Endothelial cell of umbilical vein (primary cell): Measurements from ENCODE around the gene P2RX1. TPM values are rescaled to one million over a fixed set of nuclear protein-coding genes. Genes with fewer than 3 reads are reported as not detected.

ENCODE experiments used
- BruUV-seq: library from RNA; stranded (reverse); fragments of 400-500 nt; replicated peaks from 2 replicates; lab custom pipeline; 2021; lab: Mats Ljungman, UMichigan
- CTCF ChIA-PET: fragments of 300-600, 350-600 bp; sonication (Branson Sonifier 250); formaldehyde crosslinking; loops from one replicate; lab custom pipeline; 2021; ENCODE audit warnings: antibody characterized with exemption, inconsistent platforms; lab: Charles Lee
- POLR2A ChIA-PET: fragments of 300-600, 350-600 bp; sonication (Branson Sonifier 250); formaldehyde crosslinking; loops from one replicate; lab custom pipeline; 2021; ENCODE audit warnings: antibody characterized with exemption, inconsistent platforms; lab: Charles Lee
- DNase-seq: peaks from one replicate; pipeline ENCODE4 v3.0.0-alpha.2; 2011; ENCODE audit warnings: low read depth, low spot score
- FAIRE-seq: peaks from 2 replicates; lab custom pipeline; 2011; peaks lifted over from hg19 to GRCh38; lab: Jason Lieb, UNC
- H2AFZ ChIP-seq: 2 replicates; pipeline ENCODE4 v1.6.0; 2012; ENCODE audit warnings: low read depth, low read length, control low read depth, inconsistent platforms
- H3K27ac ChIP-seq: 2 replicates; pipeline ENCODE4 v1.5.1; 2011; ENCODE audit warnings: low read depth, mild to moderate bottlenecking, control low read depth, low read length, moderate library complexity; ENCODE audit not compliant: insufficient read depth
- H3K27me3 ChIP-seq, 2 experiments: 2 replicates each; pipeline versions ENCODE4 v1.6.0 to v1.6.1; 2011; ENCODE audit warnings: low read length in 2 of 2, mixed read lengths in 1 of 2; ENCODE audit not compliant: control insufficient read depth in 2 of 2, insufficient read depth in 2 of 2
- H3K36me3 ChIP-seq, 2 experiments: 2 replicates in 1 of 2; 3 replicates in 1 of 2; pipeline ENCODE4 v1.5.1; 2011; ENCODE audit warnings: low read length in 2 of 2, mild to moderate bottlenecking in 1 of 2, moderate library complexity in 1 of 2; ENCODE audit not compliant: control insufficient read depth in 2 of 2, insufficient read depth in 2 of 2; ENCODE audit errors: extremely low read depth in 1 of 2
- H3K4me1 ChIP-seq: 3 replicates; pipeline ENCODE4 v1.5.1; 2011; ENCODE audit warnings: mild to moderate bottlenecking, low read length; ENCODE audit not compliant: control insufficient read depth, insufficient read depth; ENCODE audit errors: extremely low read depth
- H3K4me2 ChIP-seq: 2 replicates; pipeline ENCODE4 v1.6.1; 2011; ENCODE audit warnings: low read length, control low read depth, mixed read lengths; ENCODE audit not compliant: insufficient read depth
- H3K4me3 ChIP-seq, 3 experiments: fragments of 200-600 bp in 1 of 3; sonication (generic), shearing (Covaris generic) in 1 of 3; replicated peaks in 1 of 3; 2 replicates each; pipeline ENCODE4 v1.5.1; 2011 to 2016; ENCODE audit warnings: control low read depth in 3 of 3, low read length in 3 of 3, mild to moderate bottlenecking in 2 of 3, inconsistent platforms in 1 of 3, low read depth in 1 of 3, moderate library complexity in 1 of 3; ENCODE audit not compliant: insufficient read depth in 1 of 3
- H3K79me2 ChIP-seq: 2 replicates; pipeline ENCODE4 v1.6.0; 2012; ENCODE audit warnings: low read length, inconsistent platforms; ENCODE audit not compliant: control insufficient read depth, insufficient read depth
- H3K9ac ChIP-seq: replicated peaks from 2 replicates; pipeline ENCODE3; 2011; ENCODE audit warnings: low read length, control low read depth; ENCODE audit not compliant: insufficient read depth; ENCODE audit errors: extremely low read depth
- H3K9me1 ChIP-seq: replicated peaks from 3 replicates; pipeline ENCODE4 v1.6.0; 2011; ENCODE audit warnings: mild to moderate bottlenecking, low read length; ENCODE audit not compliant: control insufficient read depth, insufficient read depth; ENCODE audit errors: extremely low read depth
- H3K9me3 ChIP-seq: replicated peaks from 2 replicates; pipeline ENCODE4 v1.5.1; 2012; ENCODE audit warnings: low read length, inconsistent platforms; ENCODE audit not compliant: control insufficient read depth, insufficient read depth
- H4K20me1 ChIP-seq: replicated peaks from 2 replicates; pipeline ENCODE3; 2011; ENCODE audit warnings: mild to moderate bottlenecking, low read length; ENCODE audit not compliant: control insufficient read depth, insufficient read depth; ENCODE audit errors: extremely low read depth
- CTCF ChIP-seq, 2 donors: IDR thresholded peaks; 1 replicate in 1 of 2; 2 replicates in 1 of 2; pipeline ENCODE4 v1.5.1; 2011; ENCODE audit warnings: low read length in 2 of 2, mild to moderate bottlenecking in 2 of 2, moderate library complexity in 2 of 2, control low read depth in 1 of 2, inconsistent platforms in 1 of 2, low read depth in 1 of 2; ENCODE audit not compliant: insufficient read depth in 1 of 2; ENCODE audit errors: extremely low read depth in 1 of 2
- EZH2 ChIP-seq: IDR thresholded peaks from 2 replicates; pipeline ENCODE4 v1.6.1; 2012; ENCODE audit warnings: borderline replicate concordance, low read depth, mild to moderate bottlenecking, moderate library complexity, low read length, inconsistent platforms; ENCODE audit not compliant: severe bottlenecking
- FOS ChIP-seq: IDR thresholded peaks from 2 replicates; pipeline ENCODE4 v1.6.1; 2011; ENCODE audit warnings: mild to moderate bottlenecking, low read length, moderate library complexity, borderline replicate concordance; ENCODE audit not compliant: insufficient read depth
- GATA2 ChIP-seq: IDR thresholded peaks from 2 replicates; pipeline ENCODE4 v1.7.0; 2011; ENCODE audit warnings: low read depth, mild to moderate bottlenecking, moderate library complexity, mixed read lengths, low read length; ENCODE audit not compliant: insufficient read length, insufficient read depth
- JUN ChIP-seq: IDR thresholded peaks from 2 replicates; pipeline ENCODE4 v1.6.1; 2011; ENCODE audit warnings: borderline replicate concordance, low read depth; ENCODE audit not compliant: insufficient read length, insufficient read depth
- MYC ChIP-seq: IDR thresholded peaks from one replicate; pipeline ENCODE4 v1.6.1; 2011; ENCODE audit warnings: mild to moderate bottlenecking, low read depth, low read length
- POLR2A ChIP-seq: IDR thresholded peaks from 2 replicates; pipeline ENCODE4 v1.6.1; 2012; ENCODE audit warnings: low read depth, mild to moderate bottlenecking, control low read depth, low read length
- POLR2AphosphoS5 ChIP-seq: IDR thresholded peaks from 2 replicates; pipeline ENCODE4 v1.6.1; 2012; ENCODE audit warnings: low read depth, mild to moderate bottlenecking, control low read depth, low read length, moderate library complexity; ENCODE audit not compliant: insufficient read depth
- dilution Hi-C: fragments of 300-500 bp; cut with MboI; formaldehyde crosslinking; loops from one replicate; pipeline ENCODE4 v1.15.0; 2019; ENCODE audit warnings: low sequenced_read_pairs; ENCODE audit not compliant: extremely low pct_ligation_motif_present
- intact Hi-C: fragments of 100-400 bp; cut with micrococcal nuclease; formaldehyde crosslinking; loops from one replicate; pipeline ENCODE4 v1.10.0; 2022
- polyA plus RNA-seq, 4 experiments: library from polyadenylated mRNA; depleted of rRNA in 3 of 4; stranded (reverse) in 3 of 4; unstranded in 1 of 4; fragments of >200 nt; gene quantifications; 2 replicates each; pipeline versions ENCODE4 v1.2.1 to v1.2.3, GENCODE V29; 2011 to 2012; ENCODE audit warnings: missing spikeins in 1 of 4
- total RNA-seq: library from RNA; stranded (reverse); gene quantifications from 2 replicates; pipeline ENCODE4 v1.2.3, GENCODE V29; 2021
- TF ChIP-seq, protein P1 (sequence below): IDR thresholded peaks from 2 replicates; pipeline ENCODE4 v1.6.1; 2011; ENCODE audit not compliant: insufficient read depth, insufficient read length

P2RX1 gene
- total and polyA plus RNA-seq, 2 donors (not counting 3 experiments of a cell fraction or from before 2014, with no cell fraction given) = not detected

DNA sequence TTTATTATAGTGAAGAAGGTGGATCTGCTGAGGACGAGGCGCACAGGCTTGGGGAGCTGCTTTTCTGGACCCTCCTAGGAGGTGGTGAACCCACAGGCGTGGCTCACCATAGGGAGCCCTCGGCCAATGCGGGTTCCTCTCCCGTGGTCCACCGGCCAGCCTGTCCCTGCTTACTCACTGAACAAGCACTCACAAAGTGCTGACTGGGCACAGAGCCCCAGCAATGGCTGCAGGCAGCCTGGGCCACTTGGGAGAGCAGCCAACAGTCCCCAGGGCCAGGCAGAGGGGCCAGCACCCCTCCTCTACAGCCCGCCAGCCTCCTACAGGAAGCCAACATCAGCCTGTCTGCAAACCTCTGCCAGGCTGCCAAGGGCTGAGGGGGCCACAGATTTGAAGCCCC, 51.1 kb downstream of the P2RX1 start:
- H3K36me3 ChIP-seq = peaks cover 0 to 5% of the 10 kb centered on the region in 2 experiments
- DNase-seq (no peak), FAIRE-seq (no peak)
- no peak overlapping the region for H3K4me3 ChIP-seq
- intact Hi-C loops (loop anchor here (2.0 kb wide), 1 partner anchor 28 kb away; the partner anchor contains the start of gene CAMKK1), dilution Hi-C loops (no loop called here)
- TF ChIP-seq POLR2AphosphoS5 (no peak), CTCF (IDR thresholded peaks at IDR 0.05; ENCODE audit: extremely low read depth in 1 of 2, insufficient read depth in 1 of 2, low read depth in 1 of 2, low read length in 2 of 2) (no peak), GATA2 (no peak), EZH2 (no peak), FOS (no peak), JUN (no peak), POLR2A (no peak), MYC (no peak)
- TF ChIP-seq, protein P1, sequence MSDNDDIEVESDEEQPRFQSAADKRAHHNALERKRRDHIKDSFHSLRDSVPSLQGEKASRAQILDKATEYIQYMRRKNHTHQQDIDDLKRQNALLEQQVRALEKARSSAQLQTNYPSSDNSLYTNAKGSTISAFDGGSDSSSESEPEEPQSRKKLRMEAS = no peak
- CTCF ChIA-PET = interaction anchor here (1.2 to 2.8 kb wide), 8 partner anchors 20 to 127 kb away, joined by 3 to 13 read pairs (median 4); no protein-coding TSS in a partner anchor
- H3K27me3 ChIP-seq = no peaks in the 10 kb centered on the region
- no peaks in the 10 kb centered on the region for H3K79me2 ChIP-seq
- H3K4me1 ChIP-seq = no peaks in the 10 kb centered on the region
- H3K9ac ChIP-seq = no peak overlapping the region
- no TSS peak for BruUV-seq
- H3K9me1 ChIP-seq = no peaks in the 10 kb centered on the region
- no peaks in the 10 kb centered on the region for H3K9me3 ChIP-seq
- no peaks in the 10 kb centered on the region for H4K20me1 ChIP-seq
- no peak overlapping the region for H3K4me2 ChIP-seq
- POLR2A ChIA-PET = no interaction called here
- H2AFZ ChIP-seq = no peak overlapping the region
- H3K27ac ChIP-seq = no peak overlapping the region
